Endodermal cell (in vitro differentiated cells): ENCODE data around the gene AGAP9. TPM values are rescaled to one million over a fixed set of nuclear protein-coding genes. Genes with fewer than 3 reads are reported as not detected.
"Not testable (repeated sequence)": the region's sequence is repeated elsewhere in the genome, so short reads cannot be mapped to it uniquely, and the experiment has no call there.

Experiments
- DNase-seq: peaks from one replicate; pipeline ENCODE4 v3.0.0-alpha.2; 2017
- H3K27ac ChIP-seq: 2 replicates; pipeline ENCODE4 v1.5.1; 2013; ENCODE audit warnings: mild to moderate bottlenecking, low read depth, low read length, moderate library complexity
- H3K27me3 ChIP-seq: 2 replicates; pipeline ENCODE4 v1.6.1; 2013; ENCODE audit warnings: mild to moderate bottlenecking, low read length, moderate library complexity; ENCODE audit not compliant: insufficient read depth, control insufficient read depth, poor library complexity, severe bottlenecking
- H3K36me3 ChIP-seq: 2 replicates; pipeline ENCODE4 v1.7.0; 2013; ENCODE audit warnings: mild to moderate bottlenecking, low read length, moderate library complexity; ENCODE audit not compliant: control insufficient read depth, insufficient read depth
- H3K4me1 ChIP-seq: one replicate; pipeline ENCODE4 v1.7.0; 2013; ENCODE audit warnings: low read length; ENCODE audit not compliant: control insufficient read depth, insufficient read depth
- H3K4me3 ChIP-seq: 2 replicates; pipeline ENCODE4 v1.5.1; 2013; ENCODE audit warnings: mild to moderate bottlenecking, low read length, moderate library complexity
- H3K9ac ChIP-seq: 2 replicates; pipeline ENCODE4 v1.6.1; 2013; ENCODE audit warnings: mild to moderate bottlenecking, low read length, moderate library complexity; ENCODE audit not compliant: poor library complexity, severe bottlenecking; ENCODE audit errors: extremely low read depth
- H3K9me3 ChIP-seq: 2 replicates; pipeline ENCODE4 v1.6.1; 2013; ENCODE audit warnings: mild to moderate bottlenecking, low read length, moderate library complexity; ENCODE audit not compliant: control insufficient read depth
- H3K27ac Mint-ChIP-seq: 2 replicates; pipeline ENCODE4 v1.8.0; 2020; ENCODE audit warnings: mixed read lengths
- H3K27me3 Mint-ChIP-seq: 2 replicates; pipeline ENCODE4 v1.8.0; 2021; ENCODE audit warnings: mild to moderate bottlenecking, mixed read lengths; ENCODE audit not compliant: insufficient read depth
- H3K36me3 Mint-ChIP-seq: 2 replicates; pipeline ENCODE4 v1.8.0; 2020; ENCODE audit warnings: low read depth, mixed read lengths
- H3K4me1 Mint-ChIP-seq: 2 replicates; pipeline ENCODE4 v1.8.0; 2020; ENCODE audit warnings: mixed read lengths
- H3K4me3 Mint-ChIP-seq: 2 replicates; pipeline ENCODE4 v1.8.0; 2020; ENCODE audit warnings: mild to moderate bottlenecking, moderate library complexity, mixed read lengths
- H3K9me3 Mint-ChIP-seq: 2 replicates; pipeline ENCODE4 v1.8.0; 2020; ENCODE audit warnings: mild to moderate bottlenecking, mixed read lengths
- WGBS, 2 experiments: methylation state at CpG; one replicate each; pipeline versions ENCODE4 v1.1.5 to v1.1.7; 2013; ENCODE audit warnings: missing lambda C conversion rate in 2 of 2, mixed read lengths in 1 of 2; ENCODE audit not compliant: insufficient coverage in 1 of 2, insufficient read length in 1 of 2; 5-methylcytosine and 5-hydroxymethylcytosine counted together
- long read RNA-seq, 4 experiments: library from polyadenylated mRNA in 2 of 4; library from RNA in 1 of 4; library from capped mRNA in 1 of 4; stranded (forward) in 3 of 4; unstranded in 1 of 4; transcript quantifications; one replicate each; pipeline ENCODE4 v2.0.0, GENCODE V29; 2020 to 2021; ENCODE audit warnings: inconsistent platforms in 1 of 4
- polyA plus RNA-seq, 2 experiments: library from polyadenylated mRNA; stranded (reverse); fragments of 50-300 nt; gene quantifications; one replicate each; pipeline ENCODE4 v1.2.3, GENCODE V29; 2013
- total RNA-seq, 2 donors: library from RNA; stranded (reverse); fragmentation: NEBNext Ultra II Directional in 1 of 2; extraction: Animal tissue kit (Norgen Biotek cat#: 25700) in 1 of 2; gene quantifications; 2 replicates in 1 of 2; 3 replicates in 1 of 2; pipeline ENCODE4 v1.2.1, GENCODE V29; 2021

The AGAP9 gene
- total RNA-seq = 10 to 100 TPM; 14.4 to 17.0 TPM
- polyA plus RNA-seq (2013, experiment 1 of 2) = 6.8 TPM
- polyA plus RNA-seq (2013, experiment 2 of 2) = 7.6 TPM
- long read RNA-seq, experiment 1, partial matches to known transcripts = 0 of 5 reads
- long read RNA-seq, experiment 1, other reads (novel, unspliced or antisense) = 5 of 5 reads
- long read RNA-seq, experiment 2, partial matches to known transcripts = 0 of 1 reads
- long read RNA-seq, experiment 2, other reads (novel, unspliced or antisense) = 1 of 1 reads
- long read RNA-seq, experiment 3 = 0 reads
- long read RNA-seq, experiment 4 = 0 reads

DNA sequence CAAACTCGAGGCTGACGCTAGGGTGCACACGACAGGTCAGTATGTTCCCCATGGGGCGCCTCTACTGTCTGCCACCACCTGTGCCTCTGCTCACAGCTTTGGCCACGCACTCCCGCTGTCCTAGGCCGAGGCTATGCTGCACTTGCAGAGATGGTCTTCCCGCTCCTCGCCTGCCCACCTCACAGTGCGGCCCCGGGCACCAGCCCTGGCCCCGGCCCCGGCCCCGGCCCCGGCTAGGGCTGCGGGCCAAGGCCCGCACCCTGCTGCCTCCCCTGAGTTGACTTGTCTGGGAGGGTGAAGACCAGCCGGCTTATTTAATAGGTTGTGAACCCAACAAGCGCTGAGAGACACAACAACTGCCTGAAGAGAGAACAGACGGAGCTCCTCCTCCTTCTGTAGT lies at the start of gene AGAP9:
Gene AGAP9 (minus strand): TSS at position 164 of the 400 bp plus-strand sequence. CDS start 112 bp downstream, at position 52.
- not testable (repeated sequence) for DNase-seq, H3K36me3 Mint-ChIP-seq, H3K27me3 Mint-ChIP-seq, H3K27me3 ChIP-seq, H3K9me3 ChIP-seq, H3K4me1 ChIP-seq, H3K4me3 Mint-ChIP-seq, H3K4me3 ChIP-seq, H3K9me3 Mint-ChIP-seq, H3K27ac ChIP-seq, H3K9ac ChIP-seq, H3K27ac Mint-ChIP-seq, H3K36me3 ChIP-seq, H3K4me1 Mint-ChIP-seq
- WGBS, 2 experiments = no CpG with 5 or more reads among the region's 20 CpGs

DNA sequence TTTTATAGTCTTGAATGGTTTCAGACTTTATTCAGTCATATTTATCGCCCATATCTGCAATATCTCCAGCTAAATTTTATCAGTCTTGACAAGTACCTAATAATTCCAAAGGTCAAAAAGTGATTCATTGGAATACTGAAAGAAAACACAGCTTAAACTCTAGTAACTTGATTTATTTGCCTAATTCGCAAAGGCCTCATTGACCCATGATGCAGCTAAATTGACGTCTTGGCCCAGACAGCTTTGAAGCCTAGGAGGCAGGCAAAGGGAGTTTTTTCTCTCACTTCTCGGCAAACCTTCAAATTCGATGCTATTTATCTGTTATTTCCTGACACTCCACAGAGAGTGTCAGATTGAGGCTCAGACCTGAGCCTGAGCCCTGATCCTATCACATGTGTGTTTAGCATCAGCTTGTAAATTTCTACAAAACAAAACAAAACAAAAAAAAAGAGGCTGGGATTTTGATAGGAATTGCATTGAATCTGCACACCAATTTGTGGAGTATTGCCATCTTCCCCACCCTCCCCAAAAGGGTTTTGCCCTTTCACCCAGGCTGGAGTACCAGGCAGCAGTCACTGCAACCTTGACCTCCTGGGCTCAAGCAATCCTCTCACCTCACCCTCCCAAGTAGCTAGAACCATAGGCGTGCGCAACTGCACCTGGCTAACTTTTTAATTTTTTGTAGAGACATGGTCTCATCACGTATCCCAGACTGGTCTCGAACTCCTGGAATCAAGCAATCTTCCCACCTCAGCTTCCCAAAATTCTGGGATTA lies 47.9 kb upstream of the AGAP9 start:
- H3K36me3 ChIP-seq, H3K4me1 ChIP-seq, H3K4me3 Mint-ChIP-seq, H3K9me3 Mint-ChIP-seq, H3K27me3 Mint-ChIP-seq, H3K9ac ChIP-seq, DNase-seq, H3K27ac Mint-ChIP-seq, H3K4me3 ChIP-seq, H3K27ac ChIP-seq, H3K36me3 Mint-ChIP-seq, H3K4me1 Mint-ChIP-seq, H3K27me3 ChIP-seq, H3K9me3 ChIP-seq: not testable (repeated sequence)
- WGBS, 2 experiments = 50% methylated on average over 1 of the region's 9 CpGs; no CpG with 5 or more reads in 1 of the 2 experiments

DNA sequence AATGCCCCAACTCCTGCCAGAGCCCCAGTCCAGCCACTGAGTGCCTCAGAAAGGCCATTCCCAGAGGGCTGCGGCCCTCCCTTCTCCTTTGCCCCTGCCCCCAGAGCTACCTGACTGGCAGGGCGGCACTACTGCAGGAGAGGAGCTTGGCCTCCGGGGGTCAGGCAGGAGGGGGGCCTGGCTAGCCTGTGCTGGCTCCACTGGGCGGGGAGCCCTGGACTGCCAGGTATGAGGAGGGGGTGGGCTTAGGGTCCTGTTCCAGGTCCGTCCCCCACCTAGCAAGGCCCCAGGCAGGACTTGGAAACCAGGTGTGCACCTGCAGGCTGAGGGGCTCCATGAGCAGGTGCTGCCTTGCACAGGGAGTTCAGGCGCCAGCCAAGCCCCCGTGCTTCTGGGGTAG lies 43.3 kb upstream of the AGAP9 start:
- peak; percentile 3 for DNase-seq
- H3K4me3 Mint-ChIP-seq, H3K9ac ChIP-seq, H3K36me3 Mint-ChIP-seq, H3K27ac ChIP-seq, H3K27me3 ChIP-seq, H3K4me3 ChIP-seq, H3K27ac Mint-ChIP-seq, H3K9me3 ChIP-seq, H3K36me3 ChIP-seq, H3K27me3 Mint-ChIP-seq, H3K4me1 ChIP-seq, H3K9me3 Mint-ChIP-seq, H3K4me1 Mint-ChIP-seq: not testable (repeated sequence)
- no CpG with 5 or more reads among the region's 7 CpGs for WGBS, 2 experiments

DNA sequence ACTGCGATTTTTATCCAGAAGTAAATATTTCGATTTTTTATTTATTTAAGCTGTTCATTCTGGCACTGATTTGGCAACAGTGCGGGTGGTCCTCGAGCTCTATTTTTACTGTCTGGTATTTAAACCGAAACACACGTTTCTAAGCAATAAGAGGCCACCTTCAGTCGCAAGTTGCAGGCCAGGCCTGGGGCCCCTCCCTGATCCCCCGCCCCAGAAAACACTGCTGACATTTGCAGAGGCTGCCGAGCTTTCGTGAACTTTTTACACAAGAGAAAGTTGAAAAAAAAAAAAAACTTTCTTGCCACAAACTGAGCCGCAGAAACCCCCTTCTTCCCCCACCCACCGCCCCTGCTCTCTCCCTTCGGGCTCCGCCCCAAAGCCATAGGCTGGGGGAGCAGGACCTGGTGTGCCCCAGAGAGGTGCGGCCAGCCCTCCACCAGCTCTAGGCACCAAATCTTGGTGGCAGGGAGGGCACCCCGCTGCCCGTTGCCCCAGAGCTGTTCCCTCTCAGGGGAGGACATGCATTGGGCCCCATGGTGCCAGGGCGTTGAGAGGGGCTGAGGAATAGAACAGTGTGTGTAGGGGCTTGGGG lies 42.8 kb upstream of the AGAP9 start:
- not testable (repeated sequence) for H3K4me1 Mint-ChIP-seq, H3K9me3 ChIP-seq, H3K9ac ChIP-seq, H3K36me3 Mint-ChIP-seq, H3K4me3 Mint-ChIP-seq, H3K4me1 ChIP-seq, H3K4me3 ChIP-seq, H3K27ac ChIP-seq, H3K27me3 ChIP-seq, H3K27me3 Mint-ChIP-seq, H3K9me3 Mint-ChIP-seq, H3K27ac Mint-ChIP-seq, H3K36me3 ChIP-seq
- peak; percentile 15 for DNase-seq
- WGBS, 2 experiments = 95% methylated on average over 10 of the region's 18 CpGs; no CpG with 5 or more reads in 1 of the 2 experiments

DNA sequence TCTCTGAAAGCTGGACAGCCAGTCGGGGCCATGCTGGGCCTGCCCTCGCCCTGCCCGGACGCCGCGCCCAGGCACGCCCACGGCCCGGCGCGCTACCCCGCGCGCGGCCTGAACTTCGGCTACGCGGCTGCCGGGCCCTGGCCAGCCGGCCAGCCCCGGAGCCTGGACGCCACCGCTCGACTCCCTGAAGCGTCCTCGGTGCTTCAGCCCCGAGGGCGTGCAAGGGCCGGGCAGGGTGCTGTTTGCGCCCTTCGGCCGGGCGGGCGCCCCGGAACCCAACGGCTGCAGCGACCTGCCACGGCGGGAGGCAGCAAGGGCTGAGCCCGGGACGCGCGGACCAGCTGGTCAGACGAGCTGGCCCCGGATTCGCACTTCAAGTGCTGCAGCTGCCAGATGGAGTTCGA lies 42.1 kb upstream of the AGAP9 start:
- not testable (repeated sequence) for H3K27ac ChIP-seq, H3K4me3 ChIP-seq, H3K4me1 Mint-ChIP-seq, H3K4me1 ChIP-seq, H3K27me3 ChIP-seq, H3K9me3 ChIP-seq, H3K9me3 Mint-ChIP-seq, H3K27me3 Mint-ChIP-seq, H3K36me3 ChIP-seq, H3K9ac ChIP-seq, H3K4me3 Mint-ChIP-seq, H3K36me3 Mint-ChIP-seq, H3K27ac Mint-ChIP-seq
- 96% methylated on average over 39 of the region's 47 CpGs; no CpG with 5 or more reads in 1 of the 2 experiments for WGBS, 2 experiments
- DNase-seq = peak; percentile 8

DNA sequence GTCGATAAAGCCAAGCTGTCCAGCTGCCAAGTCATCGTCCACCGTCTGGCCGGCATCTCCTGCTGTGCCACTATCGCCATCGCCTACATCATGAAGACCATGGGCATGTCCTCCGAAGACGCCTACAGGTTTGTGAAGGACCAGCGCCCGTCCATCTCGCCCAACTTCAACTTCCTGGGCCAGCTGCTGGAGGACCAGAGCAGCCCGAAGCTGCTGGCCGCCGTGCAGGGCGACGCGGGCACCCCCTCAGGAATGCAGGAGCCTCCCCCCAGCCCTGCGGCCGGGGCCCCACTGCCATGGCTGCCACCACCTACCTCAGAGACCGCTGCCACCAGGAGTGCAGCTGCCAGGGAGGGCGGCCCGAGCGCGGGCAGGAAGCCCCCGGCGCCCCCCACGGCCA lies 41.5 kb upstream of the AGAP9 start:
- not testable (repeated sequence) for H3K9me3 ChIP-seq, H3K4me1 Mint-ChIP-seq, H3K4me3 ChIP-seq, DNase-seq, H3K27me3 Mint-ChIP-seq, H3K9me3 Mint-ChIP-seq, H3K27me3 ChIP-seq, H3K4me1 ChIP-seq, H3K27ac ChIP-seq, H3K36me3 Mint-ChIP-seq, H3K4me3 Mint-ChIP-seq, H3K27ac Mint-ChIP-seq, H3K36me3 ChIP-seq, H3K9ac ChIP-seq
- 95% methylated on average over 7 of the region's 27 CpGs; no CpG with 5 or more reads in 1 of the 2 experiments for WGBS, 2 experiments
